T-helper 1 cell treated with Interleukin-12 subunit alpha and Interleukin-12 subunit beta and Interleukin-4 antibody, amounts not matched to agents 30 μg/mL and 1 μg/mL, for 36 hours (primary cell): Measurements from ENCODE around the gene PYGM.
"Not testable (repeated sequence)": the region's sequence is repeated elsewhere in the genome, so short reads cannot be mapped to it uniquely, and the experiment has no call there.

Experiments used
- H3K27ac Mint-ChIP-seq: one replicate; pipeline ENCODE4 v1.8.0; 2021; ENCODE audit warnings: mild to moderate bottlenecking, mixed read lengths
- H3K27me3 Mint-ChIP-seq: one replicate; pipeline ENCODE4 v1.8.0; 2021; ENCODE audit warnings: low read depth, mixed read lengths
- H3K36me3 Mint-ChIP-seq: one replicate; pipeline ENCODE4 v1.8.0; 2021; ENCODE audit warnings: low read depth, mixed read lengths
- H3K4me1 Mint-ChIP-seq: one replicate; pipeline ENCODE4 v1.8.0; 2021; ENCODE audit warnings: low read depth, mixed read lengths
- H3K4me3 Mint-ChIP-seq: one replicate; pipeline ENCODE4 v1.8.0; 2021; ENCODE audit warnings: mild to moderate bottlenecking, moderate library complexity, mixed read lengths
- H3K9me3 Mint-ChIP-seq: one replicate; pipeline ENCODE4 v1.8.0; 2021; ENCODE audit warnings: mixed read lengths

Gene PYGM

DNA sequence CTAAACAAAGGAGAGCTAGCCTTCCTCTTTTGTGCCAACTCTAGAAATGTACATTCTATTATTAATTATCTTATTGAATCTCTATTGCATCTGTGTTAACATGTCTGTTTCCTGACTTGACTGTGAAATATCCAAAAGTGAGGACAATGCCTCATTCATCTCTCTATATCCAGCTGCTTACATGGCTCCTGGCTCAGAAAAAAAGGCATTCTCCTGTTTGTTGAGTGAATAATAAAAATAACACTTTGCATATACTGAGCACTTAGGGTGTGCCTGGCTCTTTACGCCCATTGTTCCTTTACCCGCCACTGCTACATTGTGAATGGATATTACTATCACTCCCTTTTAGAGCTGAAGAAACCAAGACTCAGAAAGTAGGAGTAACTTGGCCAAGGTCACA, 56.7 kb downstream of the PYGM start:
- H3K4me3 Mint-ChIP-seq: no peak overlapping the region
- H3K4me1 Mint-ChIP-seq: no peaks in the 10 kb centered on the region
- no peaks in the 10 kb centered on the region for H3K9me3 Mint-ChIP-seq
- H3K27me3 Mint-ChIP-seq: peaks cover 42% of the 10 kb centered on the region
- no peaks in the 10 kb centered on the region for H3K36me3 Mint-ChIP-seq
- no peak overlapping the region for H3K27ac Mint-ChIP-seq

GRCh38 chr11:64701956-64702355, 57.8 kb downstream of the PYGM start:
- not testable (repeated sequence) for H3K4me1 Mint-ChIP-seq, H3K36me3 Mint-ChIP-seq, H3K4me3 Mint-ChIP-seq, H3K9me3 Mint-ChIP-seq, H3K27ac Mint-ChIP-seq
- H3K27me3 Mint-ChIP-seq: peaks cover 40% of the 10 kb centered on the region

DNA sequence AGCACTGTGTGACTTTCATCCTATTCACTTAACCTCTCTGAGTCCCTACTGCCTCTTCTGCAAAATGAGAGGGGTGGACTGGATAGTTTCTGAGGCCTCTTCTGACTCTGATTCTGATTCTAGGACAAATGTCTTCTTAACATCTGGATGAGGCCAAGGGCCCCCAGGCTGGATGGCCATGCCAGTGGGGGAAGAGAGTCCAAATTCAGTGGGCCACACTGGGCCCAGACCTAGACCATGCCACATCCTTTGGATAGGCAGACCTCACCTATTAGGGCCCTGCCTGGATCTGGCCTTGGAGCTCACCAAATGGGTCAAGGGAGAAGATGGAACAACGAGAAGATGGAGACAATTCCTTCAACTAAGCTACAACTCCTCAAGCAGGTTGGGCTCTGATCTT, 61.3 kb downstream of the PYGM start:
- Mint-ChIP-seq H3K27me3 (peaks cover 34% of the 10 kb centered on the region), H3K36me3 (no peaks in the 10 kb centered on the region), H3K9me3 (no peaks in the 10 kb centered on the region), H3K4me1 (no peaks in the 10 kb centered on the region), H3K4me3 (no peak overlapping the region), H3K27ac (no peak overlapping the region)

- Mint-ChIP-seq H3K4me3 (no peak overlapping the region), H3K4me1 (peaks cover 2% of the 10 kb centered on the region), H3K27ac (no peak overlapping the region), H3K27me3 (peaks cover 35% of the 10 kb centered on the region), H3K9me3 (no peaks in the 10 kb centered on the region), H3K36me3 (no peaks in the 10 kb centered on the region)
Observed at GRCh38 chr11:64697663-64698375, 62.0 kb downstream of the PYGM start.
